ENCODE data around the gene SPRR2G.
"Not testable (repeated sequence)": the region's sequence is repeated elsewhere in the genome, so short reads cannot be mapped to it uniquely, and the experiment has no call there.

SPRR2G gene

DNA sequence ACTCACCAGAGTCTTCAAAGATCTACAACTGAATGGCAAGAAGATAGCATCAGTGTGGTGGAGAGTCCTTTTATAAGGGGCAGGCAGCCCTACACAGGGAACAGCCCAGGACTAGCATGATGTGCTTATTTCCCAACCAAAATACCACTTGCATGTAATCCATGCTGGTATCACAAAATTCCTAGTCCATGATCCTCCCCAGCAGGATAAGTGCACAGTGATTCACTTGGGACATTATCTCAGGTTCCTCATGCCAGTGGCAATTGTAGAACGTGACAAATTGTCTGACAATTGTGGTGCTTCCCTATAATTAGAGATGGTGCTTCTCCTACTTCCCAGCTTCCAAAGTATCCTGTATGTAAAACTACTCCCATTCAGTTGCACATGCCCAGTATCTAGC lies at the start of gene SPRR2G:
Gene SPRR2G, minus strand, starts transcription at position 45 of the 400 bp plus-strand sequence. CDS start 780 bp downstream, outside the sequence.
- DNase-seq = no peak

DNA sequence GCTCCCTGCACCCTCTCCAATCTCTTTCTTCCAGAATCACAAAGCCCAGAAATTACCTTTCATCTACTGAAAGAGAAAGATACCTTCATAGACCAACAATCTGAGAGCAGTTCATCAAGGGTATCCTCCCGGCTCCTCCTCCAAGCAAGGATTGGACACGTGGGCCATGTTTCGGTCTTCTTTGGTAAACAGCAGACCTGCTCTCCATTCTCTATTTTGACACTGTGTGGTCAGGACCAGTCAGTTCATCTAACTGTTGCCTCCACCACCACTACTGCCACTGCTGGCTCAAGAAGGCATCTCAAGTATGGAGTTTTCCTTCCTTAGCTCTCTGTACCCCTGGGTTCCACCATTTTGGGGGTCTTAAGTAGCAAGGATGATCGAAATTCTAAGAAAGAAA lies 44.5 kb upstream of the SPRR2G start:
- DNase-seq = no peak

DNA sequence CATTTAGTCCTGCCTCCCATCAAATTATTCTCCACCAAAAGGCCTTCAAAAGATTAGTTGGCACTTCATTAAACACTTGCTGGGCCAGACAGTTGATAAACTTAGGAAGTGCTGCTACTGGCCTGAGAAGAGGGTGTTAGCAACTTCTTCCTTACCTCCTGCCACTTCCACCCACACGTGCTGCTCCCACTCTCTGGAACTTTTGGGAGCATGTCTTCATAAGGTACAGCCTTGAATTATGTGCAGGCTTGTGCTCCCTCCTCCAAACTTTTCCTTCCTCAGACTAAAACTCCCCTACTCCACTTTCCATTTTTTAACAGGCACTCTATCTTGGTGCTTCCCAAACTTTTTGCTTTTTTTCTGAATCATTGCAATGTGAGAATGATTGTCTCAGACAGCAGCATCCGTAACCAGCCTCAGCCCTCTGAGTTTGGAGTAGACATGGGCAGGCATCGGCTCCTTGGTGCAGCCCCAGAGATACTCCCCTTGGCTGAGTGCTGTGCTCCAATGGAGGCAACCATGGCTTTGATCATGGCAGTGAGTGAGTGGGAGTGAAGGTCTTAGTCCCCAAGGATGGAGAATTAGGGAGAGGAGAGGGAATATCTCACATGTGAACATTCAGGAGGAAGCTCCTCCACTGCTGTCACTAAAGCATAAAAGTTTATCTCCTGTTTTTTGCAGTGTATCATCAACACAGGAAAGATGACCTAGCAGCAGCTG lies 43.8 kb upstream of the SPRR2G start:
- DNase-seq = no peak

DNA sequence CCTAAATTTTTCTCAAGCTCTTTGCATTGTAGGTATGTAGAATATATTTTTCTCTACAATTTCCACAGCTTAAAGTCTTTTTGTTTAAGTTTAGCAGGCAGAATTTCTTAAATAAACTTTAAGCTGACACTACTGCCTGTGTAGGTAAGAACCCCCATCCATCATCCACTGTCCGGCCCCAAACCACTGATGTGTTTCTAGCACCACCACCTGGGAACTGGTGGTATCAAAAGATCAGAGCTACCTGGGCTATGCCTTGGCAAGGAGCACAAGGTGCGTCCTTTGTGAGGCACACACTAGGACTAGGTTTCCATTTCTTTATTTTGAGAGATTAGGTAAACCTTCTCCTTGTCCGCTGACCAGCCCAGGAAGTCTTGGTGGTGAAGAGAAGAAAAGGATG lies 42.0 kb upstream of the SPRR2G start:
- peak; percentile 11 for DNase-seq

DNA sequence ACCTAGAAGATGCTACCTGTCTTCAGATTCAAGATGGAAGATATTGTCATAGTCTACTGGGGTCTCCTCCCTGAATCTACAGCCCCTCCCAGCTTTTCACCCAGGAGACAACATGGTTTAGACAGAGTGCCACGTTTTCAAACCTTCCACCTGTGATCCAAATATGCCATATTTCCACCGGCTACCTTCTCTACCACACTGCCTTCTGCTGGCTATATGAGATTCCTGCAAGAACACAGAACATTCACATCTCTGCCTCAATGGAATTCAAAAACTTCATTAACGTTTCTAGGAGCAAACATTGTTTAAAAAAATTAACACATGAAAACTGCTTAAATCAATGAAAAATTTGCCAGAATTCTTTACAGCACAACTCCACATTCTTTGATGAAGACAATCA lies 39.7 kb upstream of the SPRR2G start:
- DNase-seq = no peak

DNA sequence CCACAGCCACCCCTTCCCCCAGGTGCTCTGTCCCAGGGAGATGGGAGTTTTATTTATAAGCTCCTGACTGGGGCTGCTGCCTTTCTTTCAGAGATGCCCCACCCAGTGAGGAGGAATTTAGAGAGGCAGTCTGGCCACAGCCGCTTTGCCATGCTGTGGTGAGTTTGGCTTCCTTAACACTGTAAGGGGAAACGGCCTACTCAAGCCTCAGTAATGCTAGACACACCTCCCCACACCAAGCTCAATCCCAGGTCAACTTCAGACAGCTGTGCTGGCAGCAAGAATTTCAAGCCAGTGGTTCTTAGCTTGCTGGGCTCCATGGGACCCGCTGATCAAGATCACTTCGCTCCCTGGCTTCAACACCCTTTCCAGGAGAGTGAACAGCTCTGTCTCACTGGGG lies 37.6 kb upstream of the SPRR2G start:
- not testable (repeated sequence) for DNase-seq

DNA sequence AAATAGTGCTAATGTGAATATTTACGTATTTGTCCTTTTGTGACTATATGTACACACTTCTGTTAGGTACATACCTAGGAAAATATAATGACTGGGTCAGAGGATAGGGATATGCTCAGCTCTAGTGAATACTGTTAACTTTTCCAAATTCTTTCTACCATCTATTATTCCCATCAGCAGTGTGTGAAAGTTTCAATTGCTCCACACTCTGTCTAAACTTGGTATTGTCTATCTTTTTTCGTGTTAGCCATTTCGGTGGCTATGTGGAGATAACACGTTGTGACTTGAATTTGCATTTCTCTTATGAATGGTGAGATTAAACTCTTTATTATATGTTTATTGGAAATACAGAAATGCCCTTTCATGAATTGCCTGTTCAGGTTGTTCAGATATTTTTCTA lies 29.9 kb upstream of the SPRR2G start:
- no peak for DNase-seq

DNA sequence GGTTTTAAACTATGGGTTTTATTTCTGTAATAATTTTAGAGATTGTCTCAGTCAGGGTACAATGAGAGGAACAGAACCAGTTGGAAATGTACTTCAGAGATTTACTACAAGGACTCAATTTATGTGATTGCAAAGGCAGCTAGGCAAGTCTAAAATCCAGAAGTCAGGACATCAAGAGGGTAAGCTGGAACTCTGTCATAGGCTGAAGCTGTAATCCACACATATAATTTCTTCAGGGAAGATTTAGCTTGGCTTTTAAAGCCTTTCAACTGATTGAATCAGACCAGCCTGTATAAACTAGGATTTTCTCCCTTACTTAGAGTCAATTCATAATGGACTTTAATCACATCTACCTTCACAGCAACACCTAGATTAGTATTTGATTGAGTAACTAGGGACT lies 28.2 kb upstream of the SPRR2G start:
- no peak for DNase-seq

DNA sequence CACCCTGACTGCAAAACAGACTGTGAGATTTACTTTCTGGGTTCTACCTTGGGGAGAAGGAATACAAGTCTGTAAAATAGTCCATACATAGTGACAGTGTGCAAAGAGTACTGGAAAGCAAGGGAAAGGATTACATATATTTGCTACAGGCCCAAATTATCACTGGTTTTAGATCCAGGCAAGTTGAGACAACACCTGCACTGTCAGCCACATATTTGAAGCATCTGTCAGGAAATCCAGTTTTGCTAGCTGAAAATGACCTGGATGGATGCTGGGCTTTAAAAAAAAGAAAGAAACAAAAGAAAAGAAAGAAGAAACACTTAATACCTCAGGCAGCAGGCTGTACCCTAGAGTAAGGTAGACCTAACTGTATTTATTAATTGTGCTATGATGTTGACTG lies 23.9 kb upstream of the SPRR2G start:
- no peak for DNase-seq

DNA sequence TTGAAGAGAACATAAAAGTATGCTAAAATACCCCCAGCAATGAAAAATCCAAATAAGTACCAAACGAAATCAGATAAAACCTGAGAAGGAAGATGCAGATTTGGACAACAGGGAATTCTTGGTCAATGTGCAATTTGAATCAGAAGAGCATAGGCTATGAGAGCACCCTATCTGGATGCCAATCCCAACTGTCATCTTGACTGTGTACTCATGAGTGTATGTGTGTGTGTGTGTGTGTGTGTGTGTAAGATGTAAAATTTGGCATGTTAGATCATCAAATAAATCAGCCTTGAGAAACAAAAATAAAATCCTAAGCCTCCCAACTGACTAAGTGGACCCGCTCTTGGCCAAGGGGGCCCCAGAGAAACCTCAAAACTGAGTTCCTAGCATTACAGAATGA lies 18.0 kb upstream of the SPRR2G start:
- DNase-seq = no peak

DNA sequence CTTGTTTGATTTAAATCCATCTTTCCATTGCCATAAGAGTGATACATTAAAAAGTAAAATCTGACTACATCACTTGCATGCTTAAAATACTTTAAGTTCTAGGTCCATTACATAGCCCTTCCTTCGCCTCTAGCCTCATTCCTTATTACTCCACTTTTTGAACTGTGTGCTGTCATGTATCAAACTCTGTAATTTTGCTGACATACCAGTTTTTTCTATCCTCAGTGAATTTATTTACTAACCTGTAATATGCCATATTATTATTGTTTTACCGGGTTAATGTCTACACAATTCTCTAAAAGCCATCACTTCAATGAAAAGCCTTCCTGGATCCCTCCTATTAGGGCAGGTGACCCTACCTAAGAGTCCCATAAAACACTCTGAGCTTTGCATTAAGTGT lies 4.9 kb upstream of the SPRR2G start:
- DNase-seq = no peak

DNA sequence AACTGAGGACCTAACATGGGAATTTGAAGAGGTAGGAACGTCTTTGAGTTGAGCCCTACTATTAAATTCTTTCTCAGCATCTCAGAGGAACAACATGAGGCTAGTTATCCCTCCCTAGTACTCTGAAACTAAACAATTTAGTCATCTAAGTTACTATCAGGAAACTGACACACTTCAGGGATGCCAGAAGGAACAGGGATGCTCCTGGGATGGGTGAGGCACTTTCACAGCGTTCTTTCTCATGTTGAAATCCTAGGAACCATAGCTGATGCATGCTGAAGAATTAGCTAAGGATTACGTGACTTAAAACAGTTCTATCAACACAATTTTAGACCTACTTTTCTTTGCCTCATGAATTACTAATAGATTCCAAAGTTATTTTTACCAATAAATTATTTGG lies 1.8 kb upstream of the SPRR2G start:
- DNase-seq = no peak

DNA sequence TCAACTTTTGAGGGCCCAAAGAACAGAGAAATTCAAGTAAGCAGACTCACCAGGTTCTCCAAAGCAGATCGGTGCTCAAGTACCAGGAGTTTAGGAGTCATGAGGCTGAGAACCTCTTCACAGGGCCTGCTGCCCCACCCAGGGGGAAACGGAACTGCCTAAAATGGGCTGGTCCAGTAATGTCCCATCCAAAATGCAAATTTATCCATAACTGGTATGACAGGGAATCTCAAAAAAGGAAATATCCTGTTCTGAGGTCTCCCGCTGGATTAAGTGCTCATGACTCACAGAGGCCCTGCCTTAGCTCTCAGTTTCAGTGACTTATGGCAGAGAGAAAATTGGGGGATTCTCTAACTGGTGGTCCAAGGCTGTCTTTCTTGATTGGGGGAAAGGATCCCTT lies 9.3 kb downstream of the SPRR2G start:
- no peak for DNase-seq

DNA sequence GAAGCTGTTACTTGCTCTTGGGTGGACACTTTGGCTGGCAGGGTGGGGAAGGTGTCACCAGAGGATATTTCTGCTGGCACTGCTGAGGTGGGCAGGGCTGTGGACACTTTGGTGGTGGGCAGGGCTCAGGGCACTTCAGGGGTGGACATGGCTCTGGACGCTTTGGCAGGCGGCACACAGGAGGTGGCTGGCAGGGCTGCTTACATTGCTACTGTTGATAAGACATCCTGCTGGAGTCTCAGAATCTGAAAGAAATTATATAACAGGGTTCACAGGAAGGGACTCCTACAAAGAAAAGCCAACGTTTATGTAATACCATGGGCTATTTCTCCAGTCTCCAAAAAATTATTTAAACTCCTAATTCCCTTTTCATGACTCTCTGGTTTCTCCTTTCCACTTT lies 10.2 kb downstream of the SPRR2G start:
- DNase-seq = no peak

DNA sequence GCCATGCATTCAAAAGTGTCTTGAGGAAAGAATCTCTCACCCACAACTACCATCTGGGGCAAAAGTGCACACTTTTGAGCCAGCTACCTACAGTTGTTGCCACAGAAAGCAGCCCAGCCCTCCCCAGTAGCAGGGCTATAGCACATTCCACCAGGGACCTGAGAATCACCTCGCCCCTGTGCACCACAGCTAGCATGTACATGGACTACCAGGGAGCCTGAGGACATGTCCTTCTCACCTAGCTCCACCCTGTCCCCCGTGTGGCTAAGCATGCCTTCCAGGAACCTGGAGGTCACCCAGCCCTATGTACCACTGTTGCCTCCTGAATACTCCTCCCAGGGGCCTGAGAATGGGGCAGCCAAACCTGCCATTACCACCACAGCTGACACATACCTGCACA lies 16.9 kb downstream of the SPRR2G start:
- DNase-seq = no peak

DNA sequence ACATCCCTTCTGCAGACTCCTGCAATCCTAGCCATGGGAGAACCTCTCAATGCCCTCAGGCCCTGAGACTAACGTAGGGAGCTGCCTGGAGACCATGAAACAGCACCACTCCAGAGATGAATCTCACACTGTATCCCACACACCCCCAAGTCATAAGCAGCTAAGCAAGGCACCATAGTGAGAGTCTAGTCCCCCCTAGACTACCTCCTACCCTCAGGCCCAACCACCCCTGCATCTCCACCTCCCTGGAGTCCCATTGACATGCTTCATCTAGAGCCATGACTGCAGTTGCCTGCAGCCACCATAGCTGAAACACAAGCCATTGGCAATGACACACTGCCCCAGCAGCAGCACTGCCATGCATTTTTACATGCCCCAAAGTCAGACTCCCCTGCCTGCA lies 17.4 kb downstream of the SPRR2G start:
- no peak for DNase-seq

DNA sequence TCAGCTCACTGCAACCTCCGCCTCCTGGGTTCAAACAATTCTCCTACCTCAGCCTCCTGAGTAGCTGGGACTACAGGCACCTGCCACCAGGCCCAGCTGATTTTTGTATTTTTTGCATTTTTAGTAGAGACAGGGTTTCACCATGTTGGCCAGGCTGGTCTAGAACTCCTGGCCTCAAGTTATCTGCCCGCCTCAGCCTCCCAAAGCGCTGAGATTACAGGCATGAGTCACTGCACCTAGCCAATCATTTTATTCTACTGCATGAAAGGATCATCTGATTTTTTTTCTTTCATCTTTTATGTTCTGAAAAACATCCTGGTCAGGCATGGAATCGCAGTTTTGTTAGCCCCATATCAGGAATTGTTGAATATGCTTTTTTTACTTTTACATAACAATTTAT lies 22.0 kb downstream of the SPRR2G start:
- DNase-seq = not testable (repeated sequence)

DNA sequence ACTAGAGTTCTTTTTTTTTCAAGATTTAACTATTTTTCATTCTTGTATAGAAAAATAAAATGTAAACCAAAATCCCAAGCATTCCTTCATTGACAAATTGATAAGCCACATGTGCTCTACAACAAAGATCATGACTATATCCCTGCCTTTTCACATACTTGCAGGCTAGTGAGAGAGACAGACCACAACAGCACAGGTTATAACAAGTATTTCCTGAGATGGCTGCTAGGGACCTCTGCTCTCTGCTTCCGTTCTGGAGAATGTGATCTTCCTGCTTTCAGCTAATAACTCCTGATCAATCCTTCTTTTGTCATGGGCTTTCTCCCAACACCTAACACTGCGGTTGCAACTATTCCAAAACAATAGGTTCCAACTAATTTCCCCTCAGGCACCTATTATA lies 23.4 kb downstream of the SPRR2G start:
- DNase-seq = no peak

DNA sequence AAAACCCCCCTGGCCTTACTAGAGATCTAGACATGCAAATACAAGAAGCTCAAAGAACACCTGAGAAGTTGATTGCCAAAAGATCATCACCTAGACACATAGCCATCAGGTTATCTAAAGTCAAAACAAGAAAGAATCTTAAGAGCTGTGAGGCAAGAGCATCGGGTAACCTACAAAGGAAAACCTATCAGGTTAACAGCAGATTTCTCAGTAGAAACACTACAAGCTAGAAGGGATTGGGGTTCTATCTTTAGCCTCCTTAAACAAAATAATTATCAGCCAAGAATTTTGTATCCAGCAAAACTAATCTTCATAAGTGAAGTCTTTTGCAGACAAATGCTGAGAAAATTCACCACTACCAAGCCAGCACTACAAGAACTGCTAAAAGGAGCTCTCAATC lies 25.2 kb downstream of the SPRR2G start:
- no peak for DNase-seq

DNA sequence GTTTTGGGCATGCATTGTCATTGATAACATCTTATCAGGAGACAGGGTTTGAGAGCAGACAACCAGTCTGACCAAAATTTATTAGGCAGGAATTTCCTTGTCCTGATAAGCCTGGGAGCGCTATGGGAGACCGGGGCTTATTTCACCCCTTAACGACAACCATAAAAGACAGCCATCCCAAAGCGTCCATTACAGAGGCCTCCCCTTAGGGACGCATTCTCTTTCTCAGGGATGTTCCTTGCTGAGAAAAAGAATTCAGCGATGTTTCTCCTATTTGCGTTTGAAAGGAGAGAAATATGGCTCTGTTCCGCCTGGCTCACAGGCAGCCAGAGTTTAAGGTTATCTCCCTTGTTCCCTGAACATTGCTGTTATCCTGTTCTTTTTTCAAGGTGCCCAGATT lies 26.9 kb downstream of the SPRR2G start:
- not testable (repeated sequence) for DNase-seq

DNA sequence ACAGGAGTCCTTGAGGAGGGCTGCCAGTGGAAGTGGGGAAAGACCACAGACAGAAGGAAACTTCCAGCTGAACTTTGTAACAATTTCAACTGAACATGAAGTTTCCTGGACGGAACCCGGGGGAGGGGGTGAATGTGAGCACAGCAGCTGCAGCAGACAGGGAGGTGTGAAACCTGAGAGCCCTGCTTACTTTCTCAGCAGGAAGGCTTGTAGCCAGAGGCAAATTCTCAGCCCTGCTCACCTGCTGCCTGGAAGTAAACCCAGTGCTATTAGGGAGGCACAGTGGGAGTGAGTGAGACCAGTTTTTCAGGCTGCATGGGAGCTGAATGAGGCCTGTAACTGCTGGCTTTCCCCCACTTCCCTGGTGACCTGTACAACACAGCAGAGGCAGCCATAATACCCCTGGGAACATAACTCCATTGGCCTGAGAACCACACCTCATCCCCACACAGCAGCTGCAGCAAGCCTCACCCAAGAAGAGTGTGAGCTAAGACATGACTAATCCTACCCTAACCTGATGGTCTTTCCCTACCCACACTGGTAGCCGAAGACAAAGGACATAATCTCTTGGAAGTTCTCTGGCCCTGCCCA lies 27.8 kb downstream of the SPRR2G start:
- no peak for DNase-seq

DNA sequence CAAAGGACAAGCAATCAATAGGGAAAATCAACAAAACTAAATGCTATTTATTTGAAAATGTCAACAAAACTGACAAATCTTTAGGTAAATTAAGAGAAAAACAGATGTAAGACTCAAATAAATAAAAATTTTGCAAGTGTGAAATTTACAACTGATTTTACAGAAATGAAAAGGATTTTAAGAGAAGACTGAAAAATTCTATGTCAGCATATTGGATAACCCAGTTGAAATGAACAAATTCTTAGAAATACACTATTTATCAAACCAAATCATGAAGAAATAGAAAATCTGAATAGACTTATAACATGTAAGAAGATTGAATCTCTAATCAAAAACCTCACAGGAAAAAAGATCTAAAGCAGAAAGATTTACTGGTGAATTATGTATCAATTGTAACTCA lies 29.7 kb downstream of the SPRR2G start:
- no peak for DNase-seq

DNA sequence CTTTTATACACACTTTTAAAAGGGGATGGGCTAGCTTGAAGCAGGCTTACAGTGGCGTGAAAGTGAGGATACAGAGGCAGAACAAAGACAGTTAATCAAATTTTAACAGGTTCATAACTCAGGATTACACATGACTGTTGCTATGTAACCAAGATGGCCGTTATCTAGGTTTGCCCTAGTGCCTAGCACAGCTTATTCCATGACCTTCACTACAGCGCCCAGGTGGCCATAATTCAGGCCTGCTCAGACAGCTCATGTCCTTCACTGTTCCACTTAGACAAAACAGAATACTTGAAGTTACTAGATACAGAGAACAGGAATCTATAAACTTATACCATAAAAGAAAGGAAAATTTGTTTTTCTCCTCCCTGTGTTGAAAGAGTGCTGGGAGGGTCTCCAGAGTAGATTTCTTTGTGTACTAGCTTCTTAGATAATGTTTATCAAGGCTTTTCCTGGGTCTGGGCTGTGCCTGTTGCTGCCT lies 31.2 kb downstream of the SPRR2G start:
- DNase-seq = no peak

DNA sequence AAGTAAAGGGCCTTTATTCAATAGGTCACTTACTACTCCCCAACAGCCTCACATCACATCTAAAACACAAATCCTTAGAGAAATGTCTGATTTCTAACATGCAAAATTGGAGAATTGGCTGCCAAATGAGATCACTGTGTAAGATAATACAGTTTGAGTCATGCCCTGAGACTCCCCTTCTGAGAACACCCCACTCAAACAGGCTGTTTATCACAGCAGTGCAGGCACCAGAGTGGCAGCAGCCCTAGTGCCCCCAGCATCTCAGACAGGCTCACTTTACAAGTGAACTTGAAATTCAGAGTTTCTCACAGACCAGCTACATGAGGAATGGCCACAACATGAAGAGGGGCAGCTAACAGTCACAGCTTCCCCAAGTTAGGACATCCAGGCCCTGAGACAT lies 35.4 kb downstream of the SPRR2G start:
- not testable (repeated sequence) for DNase-seq

DNA sequence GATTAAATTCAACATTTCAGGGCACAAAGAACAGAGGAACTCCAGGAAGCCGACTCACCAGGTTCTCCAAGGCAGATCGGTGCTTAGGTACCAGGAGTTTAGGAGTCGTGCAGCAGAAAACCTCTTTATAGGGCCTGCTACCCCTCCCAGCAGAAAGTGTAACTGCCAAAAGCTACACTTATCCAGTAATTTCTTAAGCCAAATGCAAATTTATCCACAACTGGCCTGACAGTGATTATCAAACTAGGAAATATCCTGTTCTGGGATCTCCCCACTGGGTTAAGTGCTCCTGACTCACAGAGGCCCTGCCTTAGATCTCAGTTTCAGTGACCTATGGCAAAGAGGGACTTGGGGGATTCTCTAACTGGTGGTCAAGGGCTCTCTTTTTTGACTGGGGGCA lies 37.3 kb downstream of the SPRR2G start, which contains the start of gene SPRR2F:
Gene SPRR2F, minus strand, starts transcription at position 101 of the 400 bp plus-strand sequence. CDS start 783 bp downstream, outside the sequence.
- DNase-seq = no peak

All from retina (tissue), 1 donor.